Vagina (tissue), 2 donors: ENCODE results near the gene HOXA1. TPM values are rescaled to one million over a fixed set of nuclear protein-coding genes. Genes with fewer than 3 reads are reported as not detected.

Experiments
- DNase-seq, 2 donors: peaks; one replicate each; pipeline ENCODE4 v3.0.0-alpha.2; 2017; ENCODE audit errors: extremely low spot score in 2 of 2
- H3K27ac ChIP-seq: fragments of 200-600 bp; sonication (generic); one replicate; pipeline ENCODE4 v1.5.1; 2019
- H3K27me3 ChIP-seq: fragments of 200-600 bp; sonication (generic); one replicate; pipeline ENCODE4 v1.5.1; 2019
- H3K36me3 ChIP-seq, 2 donors: fragments of 200-600 bp; sonication (generic); one replicate each; pipeline ENCODE4 v1.5.1; 2017 to 2019
- H3K4me1 ChIP-seq: fragments of 200-600 bp; sonication (generic); one replicate; pipeline ENCODE4 v1.5.1; 2019
- H3K4me3 ChIP-seq, 2 donors: fragments of 200-600 bp; sonication (generic); 1 replicate in 1 of 2; 2 replicates in 1 of 2; pipeline ENCODE4 v1.5.1; 2016 to 2019
- H3K9me3 ChIP-seq: fragments of 200-600 bp; sonication (generic); one replicate; pipeline ENCODE4 v1.5.1; 2019
- CTCF ChIP-seq, 3 experiments: fragments of 450-650 bp in 2 of 3; fragments of 200-600 bp in 1 of 3; sonication (generic) in 1 of 3; IDR thresholded peaks; one replicate each; pipeline ENCODE4 v1.5.1; 2017 to 2019; ENCODE audit warnings: antibody characterized with exemption in 3 of 3, mild to moderate bottlenecking in 2 of 3, moderate library complexity in 2 of 3
- POLR2A ChIP-seq, 2 donors: fragments of 450-650 bp; IDR thresholded peaks; one replicate each; pipeline ENCODE4 v1.6.1; 2017; ENCODE audit warnings: antibody characterized with exemption in 2 of 2, mild to moderate bottlenecking in 2 of 2, moderate library complexity in 2 of 2
- POLR2AphosphoS5 ChIP-seq, 2 donors: sonication (generic); formaldehyde crosslinking; IDR thresholded peaks; one replicate each; pipeline ENCODE4 v1.9.0; 2017; ENCODE audit warnings: antibody characterized with exemption in 2 of 2, mild to moderate bottlenecking in 2 of 2, low read depth in 1 of 2; ENCODE audit not compliant: insufficient read depth in 1 of 2
- intact Hi-C: fragments of 100-400 bp; cut with DNase I; formaldehyde crosslinking; loops from one replicate; pipeline ENCODE4 v1.15.1; 2023
- total RNA-seq: library from RNA; depleted of rRNA; stranded (reverse); fragments of >200 nt; gene quantifications from one replicate; pipeline ENCODE4 v1.2.3, GENCODE V29; 2016

Gene HOXA1
- total RNA-seq, 1 donor from 2014 or later: 0.74 TPM

- intact Hi-C loops: no loop called here
- no peak for TF ChIP-seq CTCF (IDR thresholded peaks at IDR 0.05)
- no peak for TF ChIP-seq POLR2A (IDR thresholded peaks at IDR 0.05)
- TF ChIP-seq POLR2AphosphoS5 (IDR thresholded peaks at IDR 0.05; ENCODE audit: insufficient read depth in 1 of 2, low read depth in 1 of 2): no peak
These were observed 22.7 kb downstream of the HOXA1 start for GRCh38 chr7:27073076-27073475.

GRCh38 chr7:27071622-27072390 is 24.0 kb downstream of the HOXA1 start:
- H3K27me3 ChIP-seq: no peaks in the 10 kb centered on the region

More at GRCh38 chr7:27073076-27073475, 22.7 kb downstream of the HOXA1 start:
- no peaks in the 10 kb centered on the region for H3K36me3 ChIP-seq
- no peaks in the 10 kb centered on the region for H3K4me1 ChIP-seq
- no peak overlapping the region for H3K4me3 ChIP-seq
- H3K27me3 ChIP-seq: no peaks in the 10 kb centered on the region
- DNase-seq: no peak
- no peaks in the 10 kb centered on the region for H3K9me3 ChIP-seq
- no peak overlapping the region for H3K27ac ChIP-seq

GRCh38 chr7:27068259-27068658 is 27.5 kb downstream of the HOXA1 start:
- no peak for DNase-seq
- no peak overlapping the region for H3K4me3 ChIP-seq
- no peak overlapping the region for H3K27ac ChIP-seq
- H3K36me3 ChIP-seq: no peaks in the 10 kb centered on the region
- H3K27me3 ChIP-seq: no peaks in the 10 kb centered on the region
- no peak for TF ChIP-seq POLR2AphosphoS5 (IDR thresholded peaks at IDR 0.05; ENCODE audit: insufficient read depth in 1 of 2, low read depth in 1 of 2)
- no peak for TF ChIP-seq POLR2A (IDR thresholded peaks at IDR 0.05)
- no peak for TF ChIP-seq CTCF (IDR thresholded peaks at IDR 0.05)
- H3K9me3 ChIP-seq: no peaks in the 10 kb centered on the region
- intact Hi-C loops: no loop called here
- H3K4me1 ChIP-seq: no peaks in the 10 kb centered on the region

More at GRCh38 chr7:27071622-27072390, 24.0 kb downstream of the HOXA1 start:
- intact Hi-C loops: no loop called here
- Histone ChIP-seq H3K4me3 (no peak overlapping the region), H3K4me1 (no peaks in the 10 kb centered on the region), H3K27ac (no peak overlapping the region), H3K9me3 (no peaks in the 10 kb centered on the region), H3K36me3 (no peaks in the 10 kb centered on the region)
- DNase-seq: no peak
- TF ChIP-seq CTCF (IDR thresholded peaks at IDR 0.05): no peak
- TF ChIP-seq POLR2A (IDR thresholded peaks at IDR 0.05): no peak
- TF ChIP-seq POLR2AphosphoS5 (IDR thresholded peaks at IDR 0.05; ENCODE audit: insufficient read depth in 1 of 2, low read depth in 1 of 2): no peak

GRCh38 chr7:27066148-27066547 is 29.7 kb downstream of the HOXA1 start:
- no peak overlapping the region for H3K4me3 ChIP-seq
- H3K36me3 ChIP-seq: no peaks in the 10 kb centered on the region
- no peak overlapping the region for H3K27ac ChIP-seq
- H3K27me3 ChIP-seq: no peaks in the 10 kb centered on the region
- H3K9me3 ChIP-seq: no peaks in the 10 kb centered on the region
- H3K4me1 ChIP-seq: no peaks in the 10 kb centered on the region
- TF ChIP-seq POLR2AphosphoS5 (IDR thresholded peaks at IDR 0.05; ENCODE audit: insufficient read depth in 1 of 2, low read depth in 1 of 2): no peak
- TF ChIP-seq CTCF (IDR thresholded peaks at IDR 0.05): no peak
- no peak for TF ChIP-seq POLR2A (IDR thresholded peaks at IDR 0.05)
- intact Hi-C loops: no loop called here
- DNase-seq: no peak

GRCh38 chr7:27065709-27066108 is 30.1 kb downstream of the HOXA1 start:
- Histone ChIP-seq H3K27me3 (no peaks in the 10 kb centered on the region), H3K9me3 (no peaks in the 10 kb centered on the region), H3K4me1 (no peaks in the 10 kb centered on the region), H3K27ac (no peak overlapping the region), H3K36me3 (no peaks in the 10 kb centered on the region), H3K4me3 (no peak overlapping the region)
- TF ChIP-seq POLR2A (IDR thresholded peaks at IDR 0.05) (no peak), POLR2AphosphoS5 (IDR thresholded peaks at IDR 0.05; ENCODE audit: insufficient read depth in 1 of 2, low read depth in 1 of 2) (no peak), CTCF (IDR thresholded peaks at IDR 0.05) (no peak)
- intact Hi-C loops: no loop called here
- DNase-seq: no peak
